T follicular helper cell (primary cell): ENCODE data around the gene DDTL.
"Not testable (repeated sequence)": the region's sequence is repeated elsewhere in the genome, so short reads cannot be mapped to it uniquely, and the experiment has no call there.

Experiments used
- DNase-seq: peaks from one replicate; pipeline ENCODE4 v3.0.0-alpha.2; 2020; ENCODE audit warnings: low read depth
- total RNA-seq, 2 experiments: gene quantifications; one replicate each; lab custom pipeline; 2026; lab: John Stamatoyannopoulos, UW

The DDTL gene
- total RNA-seq: 0 to 0.06 reads per million in 2 experiments

DNA sequence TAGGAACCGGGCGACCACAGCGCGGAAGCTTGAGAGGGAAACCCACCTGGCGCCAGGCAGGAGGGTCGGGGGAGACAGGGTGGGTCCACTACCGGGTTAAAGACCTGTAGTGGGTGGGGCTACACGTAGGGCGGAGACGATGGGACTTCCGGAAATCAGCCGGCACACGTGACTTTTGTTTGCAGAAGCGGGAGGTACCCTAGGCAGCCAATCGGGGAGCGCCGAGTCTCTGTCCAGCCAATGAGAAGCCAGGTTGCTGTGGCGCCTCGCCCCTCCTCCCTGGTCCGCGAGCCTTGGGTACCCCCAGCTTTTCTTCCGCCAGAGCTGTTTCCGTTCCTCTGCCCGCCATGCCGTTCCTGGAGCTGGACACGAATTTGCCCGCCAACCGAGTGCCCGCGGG, at the start of gene DDTL:
Gene DDTL (plus strand): TSS at position 321 of the 400 bp plus-strand sequence. CDS start 27 bp downstream, at position 348.
- not testable (repeated sequence) for DNase-seq

DNA sequence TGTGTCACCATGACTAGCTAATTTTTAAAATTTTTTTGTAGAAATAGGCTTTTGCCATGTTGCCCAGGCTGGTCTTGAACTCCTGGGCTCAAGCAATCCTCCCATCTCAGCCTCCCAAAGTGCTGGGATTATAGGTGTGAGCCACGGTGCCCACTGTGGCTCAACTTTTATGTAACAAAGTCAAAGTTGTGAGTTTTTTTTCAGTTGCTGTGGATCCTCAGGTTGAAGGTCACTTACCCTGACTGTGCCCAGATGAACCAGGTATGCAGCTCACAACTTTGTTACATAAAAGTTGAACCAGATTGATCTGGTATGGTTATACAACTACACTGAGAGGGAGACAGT, 46.4 kb upstream of the DDTL start:
- DNase-seq: not testable (repeated sequence)

DNA sequence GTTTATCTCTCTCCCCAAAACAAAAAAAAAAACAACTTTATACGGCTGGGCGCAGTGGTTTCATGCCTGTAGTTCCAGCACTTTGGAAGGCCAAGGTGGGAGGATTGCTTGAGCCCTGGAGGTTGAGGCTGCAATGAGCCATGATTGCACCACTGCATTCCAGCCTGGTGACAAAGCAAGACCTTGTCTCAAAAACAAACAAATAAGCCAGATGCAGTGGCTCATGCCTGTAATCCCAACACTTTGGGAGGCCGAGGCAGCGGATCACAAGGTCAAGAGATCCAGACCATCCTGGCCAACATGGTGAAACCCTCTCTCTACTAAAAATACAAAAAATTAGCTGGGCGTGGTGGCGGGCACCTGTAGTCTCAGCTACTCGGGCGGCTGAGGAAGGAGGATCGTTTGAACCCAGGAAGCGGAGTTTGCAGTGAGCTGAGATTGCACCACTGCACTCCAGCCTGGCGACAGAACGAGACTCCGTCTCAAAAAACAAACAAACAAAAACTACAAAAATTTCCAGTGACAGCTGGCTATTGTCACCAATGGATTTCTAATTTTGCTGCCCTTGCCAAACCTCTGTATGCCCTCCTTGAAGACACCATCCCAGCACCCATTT, 45.0 kb upstream of the DDTL start:
- DNase-seq: not testable (repeated sequence)

DNA sequence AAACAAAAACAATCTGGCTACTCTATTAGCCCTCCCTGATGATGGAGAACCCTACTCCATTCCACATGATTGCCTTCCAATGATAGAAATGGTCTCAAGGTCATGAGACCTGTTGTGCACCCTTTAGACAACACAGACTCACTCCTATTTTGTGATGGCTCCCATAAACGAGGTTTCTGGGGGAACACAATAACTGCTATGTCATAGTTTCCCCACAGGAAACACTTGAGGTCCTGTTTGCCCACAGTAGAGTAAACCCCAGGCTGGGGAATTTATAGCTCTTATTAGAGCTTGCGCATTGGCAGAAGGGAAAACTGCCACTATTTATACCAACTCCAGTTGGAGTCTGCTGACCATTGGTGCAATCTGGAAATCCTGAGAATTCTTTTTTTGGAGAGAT, 43.8 kb upstream of the DDTL start:
- no peak for DNase-seq

DNA sequence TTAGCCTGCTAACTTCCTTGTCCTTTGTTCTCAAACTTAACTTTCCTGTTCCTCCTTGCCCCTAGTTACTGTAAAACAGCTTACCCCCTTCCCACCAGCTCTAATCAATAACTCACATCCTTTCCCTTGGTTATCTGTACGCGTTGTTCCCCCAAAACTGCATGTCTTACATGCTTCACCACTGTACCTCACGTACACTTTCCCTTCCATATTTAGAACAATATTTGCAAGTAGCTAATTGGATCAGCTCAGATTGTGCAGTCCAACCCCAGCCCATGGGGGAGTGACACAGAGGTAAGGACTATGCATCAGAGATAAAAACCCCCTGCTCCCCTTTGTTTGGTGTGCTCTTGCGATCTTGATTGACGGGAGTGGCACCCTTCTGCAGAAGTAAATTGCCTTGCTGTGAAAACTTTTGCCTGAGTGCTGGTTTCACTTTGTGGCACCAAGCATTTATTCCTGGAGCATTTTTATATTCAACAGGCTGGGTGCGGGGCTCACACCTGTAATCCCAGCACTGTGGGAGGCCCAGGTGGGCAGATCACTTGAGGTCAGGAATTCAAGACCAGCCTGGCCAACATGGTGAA, 41.6 kb upstream of the DDTL start:
- no peak for DNase-seq

DNA sequence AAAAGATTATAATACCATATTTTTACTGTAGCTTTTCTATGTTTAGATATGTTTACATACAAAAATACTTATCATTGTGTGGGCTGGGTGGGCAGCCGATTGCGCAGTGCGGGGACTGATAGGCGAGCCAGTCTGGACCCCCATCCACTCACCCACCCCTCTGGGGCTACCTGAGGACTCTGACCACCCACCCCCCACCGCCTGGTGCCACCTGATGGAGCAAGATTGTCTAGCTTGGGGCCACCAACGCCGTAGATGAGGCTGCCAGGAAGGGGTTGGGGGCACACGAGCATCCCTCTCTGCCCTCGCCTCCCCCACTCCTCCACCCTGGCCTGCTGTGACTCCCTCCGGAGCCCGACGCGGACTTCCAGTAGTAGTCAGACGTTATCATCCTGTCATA, 40.1 kb upstream of the DDTL start:
- no peak for DNase-seq

DNA sequence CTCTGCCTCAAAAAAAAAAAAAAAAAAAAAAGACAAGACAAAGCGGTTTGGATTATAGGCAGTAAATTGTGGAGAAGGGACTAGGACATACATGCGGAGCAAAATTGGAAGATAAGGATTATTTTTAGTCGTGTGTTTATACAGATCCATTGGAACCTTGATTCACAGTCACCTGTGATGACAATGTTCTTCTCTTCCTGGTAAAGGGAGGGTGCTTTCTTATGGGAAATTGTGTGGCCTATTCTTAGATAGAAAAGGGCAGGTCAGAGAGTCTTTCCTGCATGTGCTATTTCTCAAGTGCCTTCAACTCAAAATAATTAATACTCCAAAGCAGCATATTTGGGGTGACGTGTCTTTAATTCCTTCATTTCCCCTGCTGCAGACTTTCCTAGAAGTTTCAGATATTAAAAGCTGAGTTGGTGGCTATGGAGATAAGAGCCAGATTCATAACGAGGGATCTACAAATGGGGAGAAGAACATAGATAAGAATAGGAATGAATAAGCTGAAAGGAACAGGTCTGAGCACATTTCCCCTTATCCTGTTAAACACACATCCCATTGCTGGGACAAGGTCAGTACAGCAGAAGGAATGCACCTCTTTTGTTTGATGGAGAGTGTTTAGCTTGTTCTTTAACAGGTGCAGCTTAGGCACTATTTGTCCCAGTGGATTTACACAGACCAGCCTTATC, 28.2 kb upstream of the DDTL start:
- DNase-seq: no peak

DNA sequence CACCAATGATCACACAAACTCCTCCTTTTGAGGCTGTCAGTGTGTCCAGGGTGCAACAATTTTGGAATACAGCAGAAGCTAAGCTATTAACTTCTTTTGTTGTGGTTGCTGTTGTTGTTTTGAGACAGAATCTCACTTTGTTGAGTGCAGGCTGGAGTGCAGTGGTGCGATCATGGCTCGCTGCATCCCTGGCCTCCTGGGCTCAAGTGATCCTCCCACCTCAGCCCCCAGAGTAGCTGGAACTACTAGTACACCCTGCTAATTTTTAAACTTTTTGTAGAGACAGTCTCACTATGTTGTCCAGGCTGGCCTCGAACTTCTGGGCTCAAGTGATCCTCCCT, 27.7 kb upstream of the DDTL start:
- no peak for DNase-seq

DNA sequence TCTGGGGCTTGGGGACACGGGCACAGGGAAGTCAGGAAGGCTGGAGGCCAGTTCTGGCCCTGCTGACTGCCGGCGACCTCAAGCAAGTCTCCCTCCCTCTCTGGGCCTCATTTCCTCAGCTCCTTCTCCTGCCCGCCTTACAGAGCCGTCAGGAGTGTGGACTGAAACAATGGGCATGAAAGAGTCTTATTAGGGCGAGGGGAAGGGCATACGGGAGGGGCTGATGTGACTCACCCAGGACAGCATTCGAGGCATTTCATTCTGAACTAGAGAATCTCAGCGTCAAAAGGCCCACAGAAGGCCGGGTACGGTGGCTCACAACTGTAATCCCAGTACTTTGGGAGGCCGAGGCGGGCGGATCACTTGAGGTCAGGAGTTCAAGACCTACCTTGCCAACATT, 26.5 kb upstream of the DDTL start:
- not testable (repeated sequence) for DNase-seq

DNA sequence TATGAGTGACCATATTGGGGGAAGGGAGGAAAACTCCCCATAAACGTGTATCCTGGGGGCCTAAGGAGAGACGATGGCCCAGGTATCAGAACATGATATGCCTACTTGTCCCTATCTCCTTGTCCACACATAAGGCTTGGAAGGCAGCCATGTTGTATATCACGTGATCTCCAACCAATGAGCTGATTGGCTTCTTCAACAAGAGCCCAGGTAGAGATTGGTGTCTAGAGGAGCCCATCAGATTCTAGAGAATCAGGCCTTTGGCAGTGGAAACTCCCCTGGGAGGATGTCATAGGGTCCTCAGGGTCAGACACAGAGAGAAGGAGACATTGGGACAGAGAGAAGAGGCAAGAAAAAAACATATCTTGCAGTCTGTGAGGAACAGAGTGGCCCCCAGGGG, 19.3 kb upstream of the DDTL start:
- DNase-seq: not testable (repeated sequence)

DNA sequence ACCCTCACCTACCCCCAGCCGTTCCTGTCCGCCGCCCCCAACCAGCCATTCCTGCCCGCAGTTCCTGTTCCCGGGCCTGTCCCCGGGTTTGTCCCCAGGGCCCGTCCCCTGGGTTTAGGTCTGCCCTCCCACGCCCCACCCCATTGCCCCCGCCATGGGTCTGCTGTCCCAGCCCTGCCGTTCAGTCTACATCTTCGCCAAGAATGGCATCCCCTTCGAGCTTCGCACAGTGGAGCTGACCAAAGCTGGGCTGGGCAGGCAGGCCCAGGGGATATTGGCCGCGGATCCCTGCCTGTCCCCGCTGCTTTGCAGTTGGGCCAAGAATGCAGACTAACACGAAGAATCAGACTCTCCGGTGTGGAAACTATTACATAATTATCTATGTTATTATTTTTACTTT, 16.9 kb upstream of the DDTL start:
- not testable (repeated sequence) for DNase-seq

DNA sequence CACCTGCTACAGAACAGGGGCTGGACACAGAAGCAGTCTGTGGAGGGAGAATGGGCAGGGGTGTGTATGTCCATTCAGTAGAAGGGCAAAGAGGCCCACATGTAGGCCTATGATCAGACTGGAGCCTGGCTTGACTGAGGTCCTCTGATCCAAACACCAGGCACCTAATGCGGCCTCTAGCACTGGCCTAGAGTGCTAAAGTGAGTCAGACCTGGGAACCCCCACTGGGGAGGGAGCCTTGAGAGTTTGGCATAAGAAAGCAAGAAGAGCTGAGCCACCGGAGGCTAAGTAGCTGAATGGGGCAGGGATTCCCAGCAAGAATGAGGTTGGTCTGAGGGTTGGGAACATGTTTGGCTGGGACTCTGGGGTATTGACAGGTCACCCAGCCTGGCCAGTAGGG, 15.3 kb upstream of the DDTL start:
- not testable (repeated sequence) for DNase-seq

DNA sequence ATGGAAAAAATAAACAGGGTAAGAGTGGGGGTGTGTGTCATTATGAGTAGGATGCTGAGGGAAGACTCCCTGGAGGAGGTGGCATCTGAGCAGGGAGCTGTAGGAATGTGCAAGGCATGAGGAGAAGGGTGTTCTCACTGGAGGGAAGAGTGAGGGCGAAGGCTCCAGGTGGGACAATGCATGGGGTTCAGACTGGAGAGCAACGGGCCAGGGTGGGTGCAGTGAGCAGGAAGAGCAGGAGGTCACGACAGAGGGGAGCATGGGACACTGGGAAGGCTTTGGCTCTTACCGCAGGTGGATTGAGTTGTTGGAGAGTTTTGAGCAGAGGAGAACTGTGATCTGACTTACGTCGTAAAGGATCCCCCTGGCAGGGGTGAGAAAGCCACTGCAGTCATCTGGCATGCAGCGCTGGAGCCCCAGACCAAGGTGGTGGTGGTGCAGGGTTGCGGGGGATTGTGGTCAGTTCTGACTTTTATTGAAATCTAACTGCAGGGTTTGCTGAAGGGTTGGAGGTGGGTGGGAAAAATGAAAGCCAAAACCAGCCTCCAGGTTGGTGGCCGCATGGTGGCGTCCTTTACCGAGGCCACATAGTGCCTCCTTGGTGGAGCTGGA, 13.8 kb upstream of the DDTL start:
- not testable (repeated sequence) for DNase-seq

DNA sequence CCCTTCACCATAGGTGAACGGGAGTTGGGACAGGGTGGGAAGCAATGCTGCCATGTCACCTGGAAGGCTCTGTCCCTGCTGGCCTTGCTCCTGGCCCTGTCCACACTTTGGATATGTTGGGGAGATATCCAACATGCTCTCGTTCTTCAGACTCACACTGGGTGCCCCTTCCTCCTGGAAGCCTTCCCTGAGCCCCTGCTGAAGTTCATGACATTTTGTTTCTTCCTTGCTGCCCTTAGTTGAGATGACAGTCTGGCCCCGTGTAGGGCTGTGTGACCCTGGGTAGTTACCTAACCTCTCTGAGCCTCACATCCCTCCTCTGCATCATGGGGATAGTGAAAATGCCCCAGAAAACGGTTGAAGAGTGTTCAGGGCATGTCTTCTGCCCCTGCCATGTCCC, 13.2 kb upstream of the DDTL start:
- not testable (repeated sequence) for DNase-seq

DNA sequence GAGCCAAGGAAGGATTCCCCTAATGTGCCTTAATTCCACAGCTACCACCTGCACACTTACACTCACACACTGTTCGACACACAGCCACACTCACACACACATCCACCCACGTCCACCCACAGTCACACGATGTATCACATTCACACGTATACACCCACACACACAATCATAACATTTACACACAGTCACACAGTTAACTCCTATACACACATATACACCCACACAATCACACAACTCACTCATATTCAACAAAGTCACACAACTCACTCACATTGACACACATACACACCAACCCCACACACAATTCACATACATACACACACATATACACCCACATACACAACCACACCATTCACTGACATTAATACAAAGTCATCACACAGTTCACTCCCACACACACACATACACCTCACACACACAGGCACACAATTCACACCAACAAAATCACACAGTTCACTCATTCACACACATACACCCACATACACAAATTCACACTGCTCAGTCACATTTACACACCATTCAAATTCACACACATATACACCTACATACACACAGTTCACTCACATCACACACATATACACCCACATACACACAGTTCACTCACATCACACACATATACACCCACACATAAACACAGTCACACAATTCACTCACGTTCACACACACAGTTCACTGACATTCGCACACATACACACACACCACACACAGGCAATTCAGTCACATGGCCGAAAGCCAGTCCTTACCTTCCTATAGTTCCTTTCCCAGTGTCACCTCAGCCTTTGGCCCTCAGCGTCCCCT, 12.3 kb upstream of the DDTL start:
- DNase-seq: not testable (repeated sequence)

DNA sequence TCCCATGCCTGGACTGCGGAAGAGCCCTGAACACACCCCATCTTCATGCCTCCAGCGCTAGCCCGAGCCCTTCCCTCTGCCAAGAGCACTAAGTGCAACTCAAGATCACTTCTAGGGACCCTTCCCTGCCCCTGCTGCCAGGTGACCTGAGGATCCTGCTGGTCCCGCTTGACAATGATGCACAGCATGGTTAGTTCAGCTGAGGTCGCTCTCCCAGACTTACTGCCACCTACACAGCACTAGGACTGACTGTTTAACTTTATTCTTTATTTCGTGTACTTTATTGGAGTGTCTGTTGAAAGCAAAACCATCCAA, 11.7 kb upstream of the DDTL start:
- DNase-seq: not testable (repeated sequence)

DNA sequence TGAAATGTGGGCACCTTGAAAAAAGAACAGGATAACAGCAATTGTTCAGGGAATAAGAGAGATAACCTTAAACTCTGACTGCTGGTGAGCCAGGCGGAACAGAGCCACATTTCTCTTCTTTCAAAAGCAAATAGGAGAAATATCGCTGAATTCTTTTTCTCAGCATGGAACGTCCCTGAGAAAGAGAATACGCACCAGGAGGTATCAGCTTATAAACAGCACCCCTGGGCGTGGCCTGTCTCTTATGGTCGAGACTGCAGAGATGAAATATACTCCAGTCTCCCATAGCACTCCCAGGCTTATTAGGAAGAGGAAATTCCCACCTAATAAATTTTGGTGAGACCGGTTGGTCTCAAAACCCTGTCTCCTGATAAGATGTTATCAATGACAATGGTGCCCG, 10.8 kb upstream of the DDTL start:
- not testable (repeated sequence) for DNase-seq

DNA sequence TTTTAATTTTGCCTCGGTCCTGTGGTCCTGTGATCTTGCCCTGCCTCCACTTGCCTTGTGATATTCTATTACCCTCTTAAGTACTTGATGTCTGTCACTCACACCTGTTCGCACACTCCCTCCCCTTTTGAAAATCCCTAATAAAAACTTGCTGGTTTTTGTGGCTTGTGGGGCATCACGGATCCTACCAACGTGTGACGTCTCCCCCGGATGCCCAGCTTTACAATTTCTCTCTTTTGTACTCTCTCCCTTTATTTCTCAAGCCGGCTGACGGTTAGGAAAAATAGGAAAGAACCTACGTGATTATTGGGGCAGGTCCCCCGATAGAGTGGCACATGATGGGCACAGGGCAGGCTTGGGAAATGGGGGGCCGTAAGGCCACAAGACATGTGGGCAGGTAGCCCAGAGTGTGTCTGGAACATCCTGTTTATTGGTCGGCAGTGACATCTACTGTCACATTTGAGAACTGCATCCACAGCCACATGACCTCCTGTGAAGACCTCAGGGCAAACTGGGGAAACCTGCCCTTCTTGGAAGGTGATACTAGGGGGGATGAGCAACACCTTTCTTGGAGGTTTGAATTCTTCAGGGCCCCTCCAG, 10.3 kb upstream of the DDTL start:
- peak; percentile 73 for DNase-seq

DNA sequence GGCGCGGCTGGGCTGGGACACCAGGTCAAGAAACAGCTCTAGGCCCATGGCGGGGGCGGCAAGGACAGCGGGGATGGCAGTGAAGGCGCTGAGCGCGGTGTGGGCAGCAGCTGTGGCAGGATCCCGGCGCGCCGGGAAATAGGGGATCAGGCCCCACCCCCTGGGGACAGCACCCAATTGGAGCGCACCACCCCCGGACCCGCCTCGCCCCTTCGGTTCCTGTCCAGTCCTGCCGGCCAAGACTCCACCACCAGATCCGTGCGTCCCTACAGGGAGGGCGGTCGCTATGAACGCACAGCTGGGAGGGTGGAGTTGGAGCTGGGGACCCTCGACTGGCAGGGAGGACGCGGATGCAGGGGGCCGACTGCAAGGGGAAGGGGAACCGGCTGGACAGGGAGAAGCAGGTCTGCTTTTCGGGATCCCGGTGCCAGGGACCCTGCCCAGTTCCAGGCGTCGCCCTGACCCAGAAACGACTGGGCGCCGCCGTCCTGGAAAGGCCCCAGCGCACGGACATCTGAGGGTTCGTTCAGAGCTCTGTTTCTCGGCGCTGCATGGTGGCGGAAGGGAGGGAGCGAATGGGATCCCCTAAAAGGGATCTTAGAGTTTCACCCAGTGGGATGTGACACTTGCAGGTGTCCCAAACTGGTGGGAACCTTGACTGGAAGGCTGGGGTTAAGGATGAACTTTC, 5.5 kb upstream of the DDTL start, which contains the start of gene GSTT2B:
Gene GSTT2B (minus strand): TSS at position 112 of the 688 bp plus-strand sequence. CDS start 64 bp downstream, at position 48.
- not testable (repeated sequence) for DNase-seq

DNA sequence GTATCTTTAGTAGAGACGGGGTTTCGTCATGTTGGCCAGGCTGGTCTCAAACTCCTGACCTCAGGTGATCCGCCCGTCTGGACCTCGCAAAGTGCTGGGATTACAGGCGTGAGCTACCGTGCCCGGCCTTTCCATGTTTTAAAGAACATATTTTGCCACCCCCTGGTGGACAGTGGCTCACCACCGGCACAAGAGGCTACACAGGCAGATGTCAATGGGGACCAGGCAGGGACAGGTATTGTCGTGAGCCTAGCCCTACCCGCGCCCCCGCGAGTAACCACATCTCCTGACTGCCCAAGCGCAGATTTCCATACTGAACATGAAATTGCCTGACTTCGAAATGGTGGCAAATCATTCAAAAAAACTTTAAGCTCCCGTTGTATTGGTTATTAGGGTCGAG, 594 bp upstream of the DDTL start:
- not testable (repeated sequence) for DNase-seq

DNA sequence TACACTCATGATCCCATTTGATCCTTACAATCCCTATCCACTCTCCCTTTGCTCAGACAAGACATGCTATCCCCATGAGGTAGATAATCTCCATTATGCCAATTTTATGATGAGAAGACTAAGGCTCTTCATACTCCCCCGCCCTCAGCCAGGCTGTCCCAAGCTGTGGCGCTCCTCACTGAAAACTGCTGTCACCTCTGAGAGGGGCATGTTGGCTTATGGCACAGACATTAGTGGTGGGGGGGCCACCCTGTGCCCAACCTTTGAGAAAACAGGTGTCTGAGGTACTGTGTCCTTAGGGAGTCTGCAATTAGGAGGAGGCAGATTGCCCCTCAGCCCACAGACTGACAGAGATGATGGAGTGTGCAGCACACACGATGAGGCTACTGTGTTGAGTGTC, 2.4 kb downstream of the DDTL start:
- no peak for DNase-seq
